Measurements from ENCODE around the gene HECTD3. TPM values are rescaled to one million over a fixed set of nuclear protein-coding genes. Genes with fewer than 3 reads are reported as not detected.

HECTD3 gene
- total RNA-seq, result 10 to 100 TPM; 23.2 to 29.5 TPM

DNA sequence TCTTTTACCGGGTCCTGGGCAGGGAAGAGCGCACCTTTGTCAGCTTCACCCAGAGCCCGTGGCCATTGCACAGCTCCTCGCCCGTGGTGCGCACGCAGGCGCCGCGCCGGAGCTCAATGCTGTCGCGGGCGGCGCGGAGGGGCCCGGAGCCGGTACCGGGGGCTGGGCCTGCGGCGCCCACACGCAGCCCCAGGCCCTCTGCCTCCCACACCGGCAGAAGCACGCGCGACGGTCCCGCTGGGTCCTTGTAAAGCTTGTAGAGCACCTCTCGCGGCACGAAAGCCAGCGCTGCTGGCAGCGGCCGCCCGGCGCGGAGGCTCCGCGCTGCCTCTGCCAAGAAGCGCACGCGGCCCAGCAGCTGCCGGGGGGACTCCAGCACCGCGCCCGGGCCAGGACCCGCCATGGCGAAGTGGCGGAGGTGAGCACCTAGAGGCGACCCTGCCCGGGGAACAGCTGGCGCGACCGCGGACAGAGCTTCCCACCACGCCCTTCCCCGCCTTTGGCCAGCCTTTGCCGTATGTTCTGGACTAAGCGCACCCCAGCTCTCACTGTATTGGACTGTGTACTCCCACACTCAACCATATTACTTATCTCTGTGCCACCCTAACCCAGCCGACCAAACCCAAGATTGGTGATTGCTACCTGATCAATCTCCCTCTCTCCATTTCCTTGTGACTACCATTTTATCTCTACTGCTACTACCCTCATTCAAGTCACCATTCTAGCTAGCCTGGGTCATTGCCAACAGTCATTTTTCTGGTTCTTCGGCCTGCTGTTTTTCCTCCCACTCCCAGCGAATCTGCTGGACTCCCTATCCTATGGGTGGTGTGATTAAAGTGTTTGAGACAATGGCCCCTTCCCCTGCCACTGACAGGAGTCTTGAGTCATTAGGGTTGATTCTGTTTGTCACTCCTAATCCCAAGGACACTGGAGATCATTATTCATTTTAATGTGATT, at the start of gene HECTD3:
Gene HECTD3, minus strand, starts transcription at position 470 of the 957 bp plus-strand sequence. Its CDS starts 67 bp downstream, at position 403.
- H3K36me3 Mint-ChIP-seq (ENCODE audit: low read depth), result peaks cover 59% of the 10 kb centered on the region
- ATAC-seq (replicated peaks), result peak; percentile 85
- H3K27ac Mint-ChIP-seq, result peak within 1 kb of the TSS; percentile 85
- H3K4me3 Mint-ChIP-seq, result peak within 1 kb of the TSS; percentile 87
- no peaks in the 10 kb centered on the region for H3K9me3 Mint-ChIP-seq
- no peaks in the 10 kb centered on the region for H3K27me3 Mint-ChIP-seq
- H3K4me1 Mint-ChIP-seq, result peaks cover 34% of the 10 kb centered on the region

DNA sequence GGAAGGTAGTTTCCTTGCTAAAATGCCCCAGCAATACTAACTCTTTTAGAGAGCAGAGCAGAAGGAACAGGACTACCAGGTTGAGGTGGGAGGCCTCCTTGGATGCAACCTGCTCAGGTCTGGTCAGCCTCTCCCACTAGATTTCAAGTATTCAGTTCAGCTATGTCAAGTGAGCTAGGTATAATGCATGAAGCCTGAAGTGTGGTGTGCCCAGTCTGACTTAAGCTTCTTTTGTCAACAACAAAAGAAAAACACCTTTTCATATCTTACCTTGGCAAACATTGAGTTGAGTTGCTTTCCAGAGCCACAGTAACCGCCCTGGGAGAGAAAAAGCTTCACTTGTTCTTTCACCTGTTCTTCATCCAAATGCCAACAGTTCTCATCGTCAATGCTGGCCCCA, 48.7 kb upstream of the HECTD3 start:
- H3K9me3 Mint-ChIP-seq, result no peaks in the 10 kb centered on the region
- no peak overlapping the region for H3K27ac Mint-ChIP-seq
- no peaks in the 10 kb centered on the region for H3K27me3 Mint-ChIP-seq
- no peaks in the 10 kb centered on the region for H3K4me1 Mint-ChIP-seq
- no peak overlapping the region for H3K4me3 Mint-ChIP-seq
- H3K36me3 Mint-ChIP-seq (ENCODE audit: low read depth), result no peaks in the 10 kb centered on the region
- no peak for ATAC-seq (replicated peaks)

DNA sequence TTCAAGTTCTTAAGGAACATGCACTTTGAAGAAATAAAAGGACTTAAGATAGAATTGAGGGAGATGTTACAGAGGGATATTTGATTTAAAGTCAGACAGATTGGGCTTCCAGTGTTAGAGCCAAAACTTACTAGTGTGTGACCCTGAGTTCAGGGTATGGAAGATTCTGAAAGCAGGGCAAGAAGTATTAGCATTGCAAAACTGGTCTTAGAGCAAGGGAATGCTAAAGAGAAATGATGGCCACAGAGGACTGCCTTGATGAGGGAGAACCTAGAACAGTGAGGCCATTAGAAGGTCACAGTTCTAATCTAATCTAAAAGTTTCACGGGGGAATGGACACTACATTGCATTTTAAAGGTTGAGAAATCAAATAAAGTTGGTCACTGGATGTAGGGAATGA, 46.4 kb upstream of the HECTD3 start:
- no peaks in the 10 kb centered on the region for H3K36me3 Mint-ChIP-seq (ENCODE audit: low read depth)
- H3K4me1 Mint-ChIP-seq, result no peaks in the 10 kb centered on the region
- no peak for ATAC-seq (replicated peaks)
- no peaks in the 10 kb centered on the region for H3K27me3 Mint-ChIP-seq
- no peaks in the 10 kb centered on the region for H3K9me3 Mint-ChIP-seq
- no peak overlapping the region for H3K4me3 Mint-ChIP-seq
- no peak overlapping the region for H3K27ac Mint-ChIP-seq

DNA sequence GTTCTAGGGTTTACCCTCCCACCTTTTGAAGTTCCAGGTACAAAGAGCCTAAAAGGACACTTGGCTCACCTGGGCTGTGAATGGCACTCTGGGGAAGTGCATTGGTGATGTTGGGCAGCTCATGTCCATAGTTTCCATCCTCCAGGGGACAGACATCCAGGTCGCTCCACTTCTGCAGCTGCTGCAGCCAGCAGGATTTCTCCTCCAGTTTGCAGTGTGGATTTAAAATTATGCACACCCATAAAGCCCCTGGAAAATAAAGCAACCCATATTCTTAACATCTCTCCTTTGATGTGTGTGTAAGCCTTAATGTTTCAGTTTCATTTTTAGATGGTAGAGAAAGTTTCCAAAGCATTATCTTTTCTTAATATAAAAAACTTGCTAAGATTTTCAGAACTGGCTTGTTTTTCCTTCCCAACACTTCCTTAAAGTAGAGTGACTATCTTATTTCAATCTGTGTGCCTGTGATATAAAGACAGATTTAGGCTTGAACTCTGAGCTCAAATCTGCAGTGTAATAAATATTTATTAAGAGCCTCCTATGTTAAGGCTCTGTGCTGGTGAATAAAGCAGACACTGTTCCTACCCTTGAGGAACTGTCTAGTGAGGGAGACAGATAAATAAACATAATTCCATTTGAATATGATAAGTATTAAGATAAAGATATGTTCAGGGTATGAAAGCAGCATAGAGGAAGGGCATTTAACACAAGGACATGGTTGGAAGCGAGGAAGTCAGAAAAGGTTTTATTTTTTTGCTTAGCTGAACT, 40.1 kb upstream of the HECTD3 start:
- no peaks in the 10 kb centered on the region for H3K36me3 Mint-ChIP-seq (ENCODE audit: low read depth)
- peak overlapping the region; percentile 18 for H3K27ac Mint-ChIP-seq
- peak; percentile 67 for ATAC-seq (replicated peaks)
- H3K4me3 Mint-ChIP-seq, result peak overlapping the region; percentile 33
- H3K4me1 Mint-ChIP-seq, result peaks cover 6% of the 10 kb centered on the region
- no peaks in the 10 kb centered on the region for H3K9me3 Mint-ChIP-seq
- no peaks in the 10 kb centered on the region for H3K27me3 Mint-ChIP-seq

DNA sequence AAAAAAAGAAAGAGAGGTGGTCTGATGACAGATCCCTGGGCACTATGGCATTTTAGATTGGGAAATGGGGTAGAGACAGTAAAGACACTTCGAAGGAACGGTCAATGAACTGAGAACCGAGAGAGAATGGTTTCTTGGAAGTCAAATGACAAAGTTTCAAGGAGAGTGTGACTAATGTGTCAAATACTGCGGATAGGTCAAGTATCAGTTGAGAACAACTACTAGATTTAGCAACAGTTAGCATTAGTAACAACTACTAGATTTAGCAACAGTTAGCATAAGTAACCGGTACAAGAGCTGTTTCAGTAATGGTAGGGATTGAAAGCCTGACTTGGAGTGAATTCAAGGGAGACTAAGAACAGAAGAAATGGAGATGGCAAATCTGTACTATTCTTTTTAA, 35.9 kb upstream of the HECTD3 start:
- H3K36me3 Mint-ChIP-seq (ENCODE audit: low read depth), result no peaks in the 10 kb centered on the region
- peak; percentile 79 for ATAC-seq (replicated peaks)
- no peak overlapping the region for H3K4me3 Mint-ChIP-seq

DNA sequence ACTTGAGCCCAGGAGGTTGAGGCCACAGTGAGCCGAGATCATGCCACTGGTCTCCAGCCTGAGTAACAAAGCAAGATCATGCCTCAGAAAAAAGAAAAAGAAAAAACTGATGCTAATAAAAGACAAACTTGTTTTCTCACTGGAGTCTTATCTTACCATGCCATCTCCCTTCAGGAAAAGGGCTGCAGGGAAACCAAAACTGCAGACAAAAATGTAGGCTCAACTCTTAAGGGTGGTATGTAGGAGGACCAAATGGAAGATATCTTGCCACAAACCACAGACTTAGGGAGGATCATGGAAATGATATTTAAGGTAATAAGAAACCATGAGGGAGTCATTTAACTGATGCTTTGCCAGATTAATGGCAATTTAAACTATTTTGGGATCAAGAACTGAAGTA, 33.8 kb upstream of the HECTD3 start:
- Mint-ChIP-seq H3K4me3 (no peak overlapping the region), H3K27ac (no peak overlapping the region), H3K27me3 (no peaks in the 10 kb centered on the region), H3K36me3 (ENCODE audit: low read depth) (no peaks in the 10 kb centered on the region), H3K9me3 (no peaks in the 10 kb centered on the region), H3K4me1 (no peaks in the 10 kb centered on the region)
- no peak for ATAC-seq (replicated peaks)

More for the DNA sequence above, 35.9 kb upstream of the HECTD3 start:
- H3K4me1 Mint-ChIP-seq, result peaks cover 6% of the 10 kb centered on the region
- H3K27ac Mint-ChIP-seq, result no peak overlapping the region
- no peaks in the 10 kb centered on the region for H3K27me3 Mint-ChIP-seq
- no peaks in the 10 kb centered on the region for H3K9me3 Mint-ChIP-seq

DNA sequence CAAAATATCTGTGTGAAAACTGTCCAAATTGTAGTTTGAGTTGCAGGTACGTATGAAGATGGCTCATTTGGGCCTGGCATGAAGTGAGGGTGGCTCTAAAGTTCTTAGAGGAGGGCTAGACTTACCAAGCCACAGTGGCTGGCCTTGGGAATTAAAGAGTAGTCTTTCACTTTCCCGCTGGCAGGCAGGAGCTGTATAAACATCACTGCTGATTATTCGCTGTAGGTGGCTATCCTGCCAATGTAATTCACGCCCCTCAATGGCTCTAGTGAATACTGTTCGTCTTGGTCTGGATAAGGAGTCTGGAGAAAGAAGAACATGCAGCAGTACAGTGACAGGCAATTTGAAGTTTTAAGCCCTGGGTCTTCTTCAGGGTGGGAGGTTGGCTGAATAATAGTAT, 32.0 kb upstream of the HECTD3 start:
- Mint-ChIP-seq H3K36me3 (ENCODE audit: low read depth) (peaks cover 5% of the 10 kb centered on the region), H3K9me3 (no peaks in the 10 kb centered on the region), H3K27me3 (no peaks in the 10 kb centered on the region), H3K4me3 (no peak overlapping the region), H3K4me1 (no peaks in the 10 kb centered on the region), H3K27ac (no peak overlapping the region)
- ATAC-seq (replicated peaks), result no peak

DNA sequence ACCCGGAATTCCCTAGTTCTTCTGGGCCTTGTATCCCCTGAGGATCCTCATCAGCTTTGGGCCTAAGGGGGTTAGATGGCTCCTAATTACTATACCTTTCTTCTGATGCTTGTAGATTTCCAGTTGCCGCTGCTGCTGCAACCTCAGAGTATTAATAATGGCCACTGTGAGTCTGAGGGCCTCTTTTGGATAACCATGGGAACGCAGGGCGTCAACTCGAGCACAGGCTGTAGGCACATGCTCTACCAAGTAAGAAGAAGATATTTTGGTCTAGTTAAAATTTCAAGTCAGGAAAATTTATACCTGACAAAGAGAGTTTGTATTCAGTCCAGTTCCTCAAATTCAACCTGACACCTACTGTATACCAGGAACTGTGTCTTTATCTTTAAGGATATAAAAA, 29.2 kb upstream of the HECTD3 start:
- H3K27me3 Mint-ChIP-seq, result no peaks in the 10 kb centered on the region
- peaks cover 6% of the 10 kb centered on the region for H3K36me3 Mint-ChIP-seq (ENCODE audit: low read depth)
- no peak overlapping the region for H3K4me3 Mint-ChIP-seq
- no peak for ATAC-seq (replicated peaks)
- no peaks in the 10 kb centered on the region for H3K9me3 Mint-ChIP-seq
- no peaks in the 10 kb centered on the region for H3K4me1 Mint-ChIP-seq
- H3K27ac Mint-ChIP-seq, result no peak overlapping the region

DNA sequence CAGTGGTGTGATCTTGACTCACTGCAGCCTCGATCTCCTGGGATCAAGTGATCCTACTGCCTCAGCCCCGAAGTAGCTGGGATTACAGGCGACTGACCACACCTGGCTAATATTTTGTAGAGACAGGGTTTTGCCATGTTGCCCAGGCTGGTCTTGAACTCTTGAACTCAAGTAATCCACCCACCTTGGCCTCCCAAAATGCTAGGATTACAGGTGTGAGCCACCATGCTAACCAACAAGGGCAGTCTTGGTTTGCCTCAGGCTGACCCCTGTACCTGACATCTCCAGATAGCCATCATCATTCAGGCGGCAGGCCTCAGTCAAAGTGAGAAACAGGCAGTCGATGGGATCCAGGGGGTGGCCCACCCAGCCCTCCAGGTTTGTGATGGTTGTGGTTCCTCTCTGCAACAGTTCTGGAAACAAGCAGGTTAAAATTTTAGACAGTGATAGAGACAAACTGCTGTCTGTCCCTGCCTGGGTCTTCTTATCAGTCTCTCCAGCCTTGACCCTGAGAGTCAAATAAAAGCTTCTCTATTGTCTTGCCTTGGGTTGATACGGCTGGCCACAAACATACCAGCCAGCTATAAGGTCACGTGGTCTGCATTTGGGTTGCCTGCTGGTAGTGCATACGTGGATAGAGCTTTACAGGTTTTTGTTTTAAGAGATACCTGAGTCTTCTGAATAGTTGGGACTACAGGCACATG, 27.7 kb upstream of the HECTD3 start:
- H3K27me3 Mint-ChIP-seq, result no peaks in the 10 kb centered on the region
- no peaks in the 10 kb centered on the region for H3K4me1 Mint-ChIP-seq
- no peak overlapping the region for H3K4me3 Mint-ChIP-seq
- H3K36me3 Mint-ChIP-seq (ENCODE audit: low read depth), result peaks cover 6% of the 10 kb centered on the region
- no peaks in the 10 kb centered on the region for H3K9me3 Mint-ChIP-seq
- no peak for ATAC-seq (replicated peaks)
- no peak overlapping the region for H3K27ac Mint-ChIP-seq

DNA sequence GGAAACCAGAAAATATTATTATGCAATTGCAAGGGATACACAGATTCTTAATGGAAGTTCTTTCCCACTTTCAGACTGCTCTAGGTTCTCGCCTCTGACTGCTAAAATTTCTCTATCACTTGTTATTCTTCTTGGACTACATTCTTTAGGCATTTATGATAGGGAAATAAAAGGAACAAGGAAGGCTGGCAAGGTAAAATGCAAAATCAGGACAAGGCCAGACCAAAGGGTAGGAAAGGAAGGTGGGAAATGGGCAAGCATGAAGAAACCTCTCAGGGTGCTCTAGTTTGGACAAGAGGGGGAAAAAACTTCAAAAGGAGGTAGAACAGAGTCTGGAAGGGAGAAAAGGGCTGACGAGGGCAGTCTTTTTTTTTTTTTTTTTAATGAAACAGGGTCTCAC, 27.1 kb upstream of the HECTD3 start:
- Mint-ChIP-seq H3K36me3 (ENCODE audit: low read depth) (peaks cover 6% of the 10 kb centered on the region), H3K27ac (no peak overlapping the region), H3K4me3 (no peak overlapping the region), H3K4me1 (no peaks in the 10 kb centered on the region), H3K9me3 (no peaks in the 10 kb centered on the region), H3K27me3 (no peaks in the 10 kb centered on the region)
- no peak for ATAC-seq (replicated peaks)

DNA sequence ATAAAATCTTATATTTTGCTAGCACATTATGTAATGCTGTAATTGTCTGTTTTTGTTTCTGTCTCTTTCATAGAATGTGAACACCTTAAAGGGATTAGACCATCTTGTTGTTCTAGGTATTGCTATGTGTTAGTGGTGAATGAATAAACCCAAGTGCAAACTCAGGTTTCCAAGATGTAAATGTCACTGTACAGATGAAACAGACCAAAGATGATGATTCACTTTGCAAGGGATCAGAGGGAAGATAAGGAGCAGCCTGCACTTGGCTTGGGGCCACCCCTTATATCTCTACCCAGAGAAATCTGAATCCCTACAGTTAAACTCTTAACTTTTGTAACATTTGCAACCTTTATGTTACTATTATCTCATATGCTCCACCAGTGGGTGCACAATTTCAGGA, 26.3 kb upstream of the HECTD3 start:
- peak; percentile 93 for ATAC-seq (replicated peaks)
- Mint-ChIP-seq H3K27me3 (no peaks in the 10 kb centered on the region), H3K4me3 (no peak overlapping the region), H3K9me3 (no peaks in the 10 kb centered on the region), H3K4me1 (no peaks in the 10 kb centered on the region), H3K27ac (no peak overlapping the region), H3K36me3 (ENCODE audit: low read depth) (peaks cover 6% of the 10 kb centered on the region)

DNA sequence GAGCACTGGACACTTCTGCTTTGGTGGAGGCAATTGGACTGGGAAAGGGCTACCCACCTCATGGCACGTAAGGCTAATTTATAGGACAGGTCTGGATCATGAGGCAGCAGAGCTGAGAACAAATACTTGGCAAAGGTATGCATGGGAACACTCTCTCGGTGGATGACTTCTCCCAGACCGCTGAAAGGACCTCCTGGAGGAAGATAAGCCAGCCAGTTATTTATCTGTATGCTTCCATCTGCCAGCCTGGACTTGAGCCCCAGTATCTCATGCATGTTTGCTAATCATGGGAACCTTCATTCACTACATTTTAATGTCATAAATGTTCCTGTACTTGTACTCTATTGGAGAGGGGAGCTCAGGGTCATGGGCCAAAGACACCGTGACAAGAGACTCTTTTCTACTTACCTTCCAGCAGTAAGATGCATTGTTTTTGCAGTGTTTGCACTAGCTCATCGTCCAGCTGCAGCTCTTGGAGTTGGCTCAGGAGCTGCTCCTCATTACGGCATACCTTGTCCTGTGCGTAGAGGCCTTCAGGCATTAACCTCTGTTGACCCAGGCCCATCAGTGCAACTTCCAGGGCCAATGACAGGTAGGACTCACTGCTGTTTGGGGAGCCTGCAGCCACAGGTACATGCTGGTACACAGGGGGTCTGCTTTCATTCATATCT, 24.6 kb upstream of the HECTD3 start:
- Mint-ChIP-seq H3K4me3 (no peak overlapping the region), H3K4me1 (no peaks in the 10 kb centered on the region), H3K36me3 (ENCODE audit: low read depth) (peaks cover 6% of the 10 kb centered on the region), H3K27ac (no peak overlapping the region), H3K27me3 (no peaks in the 10 kb centered on the region), H3K9me3 (no peaks in the 10 kb centered on the region)
- no peak for ATAC-seq (replicated peaks)

DNA sequence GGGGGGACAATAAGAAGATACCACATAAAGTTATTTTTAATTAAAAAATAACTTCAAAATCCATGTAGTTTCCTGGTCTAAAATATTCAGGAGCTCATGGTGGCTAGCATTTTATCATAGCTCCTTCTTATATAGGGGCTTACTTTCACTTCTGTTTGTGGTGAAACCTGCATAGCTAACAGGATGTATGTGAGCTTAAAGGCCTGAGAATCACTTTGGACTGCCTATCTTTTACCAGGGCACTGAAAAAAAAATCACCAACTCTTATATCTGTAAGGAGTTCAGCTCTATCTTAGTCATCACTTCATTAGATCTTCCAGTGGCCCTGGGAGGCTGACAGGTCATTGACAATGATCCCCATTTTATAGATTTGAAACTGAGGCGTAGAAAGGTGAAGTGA, 22.2 kb upstream of the HECTD3 start:
- no peak overlapping the region for H3K4me3 Mint-ChIP-seq
- no peak overlapping the region for H3K27ac Mint-ChIP-seq
- no peaks in the 10 kb centered on the region for H3K4me1 Mint-ChIP-seq
- no peaks in the 10 kb centered on the region for H3K27me3 Mint-ChIP-seq
- no peak for ATAC-seq (replicated peaks)
- no peaks in the 10 kb centered on the region for H3K9me3 Mint-ChIP-seq
- peaks cover 3% of the 10 kb centered on the region for H3K36me3 Mint-ChIP-seq (ENCODE audit: low read depth)

DNA sequence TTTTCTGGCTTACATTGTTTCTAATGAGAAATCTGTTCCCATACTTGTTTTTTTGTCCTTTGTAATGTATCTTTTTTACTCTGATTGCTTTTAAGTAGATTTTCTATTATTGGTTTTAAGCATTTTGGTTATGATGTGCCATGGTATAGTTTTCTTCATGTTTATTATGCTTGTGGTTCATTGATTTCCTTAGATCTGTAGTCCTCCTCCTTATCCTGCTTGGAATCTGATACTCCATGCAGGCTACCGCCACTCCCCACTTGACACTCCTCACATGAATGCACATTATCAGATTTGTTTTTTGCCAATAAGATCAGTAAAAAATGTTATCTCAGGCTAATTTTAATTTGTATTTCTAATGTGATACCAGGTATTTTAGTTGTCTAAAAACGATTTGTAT, 21.7 kb upstream of the HECTD3 start:
- H3K27ac Mint-ChIP-seq, result no peak overlapping the region
- no peaks in the 10 kb centered on the region for H3K4me1 Mint-ChIP-seq
- H3K9me3 Mint-ChIP-seq, result no peaks in the 10 kb centered on the region
- H3K4me3 Mint-ChIP-seq, result no peak overlapping the region
- no peak for ATAC-seq (replicated peaks)
- H3K27me3 Mint-ChIP-seq, result no peaks in the 10 kb centered on the region
- no peaks in the 10 kb centered on the region for H3K36me3 Mint-ChIP-seq (ENCODE audit: low read depth)

All from activated T-helper 17 cell treated with anti-CD3 and anti-CD28 coated beads, Interleukin-2, amount 50 U/mL, for 72 hours (primary cell).